PFSK-1 (cell line): Measurements from ENCODE around the gene ARHGAP19.

Source experiments
- FOXP2 ChIP-seq: optimal IDR thresholded peaks from 2 replicates; pipeline ENCODE3; 2011; ENCODE audit warnings: borderline replicate concordance, control low read depth, inconsistent platforms; ENCODE audit not compliant: insufficient read depth; ENCODE audit errors: extremely low read length, extremely low read depth
- POLR2AphosphoS5 ChIP-seq: IDR thresholded peaks from 2 replicates; pipeline ENCODE4 v1.6.1; 2012; ENCODE audit warnings: low read depth, mild to moderate bottlenecking, control low read depth, low read length, moderate library complexity
- REST ChIP-seq, 2 experiments: IDR thresholded peaks; 2 replicates each; pipeline versions ENCODE4 v1.6.1 to v1.8.0; 2011 to 2012; ENCODE audit warnings: low read depth in 2 of 2, low read length in 2 of 2, control low read depth in 1 of 2, inconsistent platforms in 1 of 2, mild to moderate bottlenecking in 1 of 2, moderate library complexity in 1 of 2; ENCODE audit not compliant: insufficient read depth in 1 of 2
- SIN3A ChIP-seq: IDR thresholded peaks from 2 replicates; pipeline ENCODE4 v1.6.1; 2012; ENCODE audit warnings: mild to moderate bottlenecking, low read length, moderate library complexity, borderline replicate concordance; ENCODE audit not compliant: insufficient read depth
- TAF1 ChIP-seq: IDR thresholded peaks from 2 replicates; pipeline ENCODE4 v1.6.1; 2012; ENCODE audit warnings: low read length, control low read depth, borderline replicate concordance; ENCODE audit not compliant: insufficient read depth

Gene ARHGAP19

GRCh38 chr10:97267671-97268070, 24.8 kb downstream of the ARHGAP19 start:
- TF ChIP-seq TAF1 = no peak
- no peak for TF ChIP-seq FOXP2
- TF ChIP-seq POLR2AphosphoS5 = no peak
- TF ChIP-seq SIN3A = no peak
- no peak for TF ChIP-seq REST (IDR thresholded peaks at IDR 0.05; ENCODE audit: insufficient read depth in 1 of 2, low read depth in 2 of 2, low read length in 2 of 2)

GRCh38 chr10:97263971-97264370, 28.5 kb downstream of the ARHGAP19 start:
- TF ChIP-seq SIN3A = no peak
- TF ChIP-seq REST (IDR thresholded peaks at IDR 0.05; ENCODE audit: insufficient read depth in 1 of 2, low read depth in 2 of 2, low read length in 2 of 2) = no peak
- TF ChIP-seq FOXP2 = no peak
- no peak for TF ChIP-seq TAF1
- no peak for TF ChIP-seq POLR2AphosphoS5

- TF ChIP-seq TAF1 = no peak
- no peak for TF ChIP-seq POLR2AphosphoS5
- TF ChIP-seq SIN3A = no peak
- no peak for TF ChIP-seq FOXP2
- TF ChIP-seq REST (IDR thresholded peaks at IDR 0.05; ENCODE audit: insufficient read depth in 1 of 2, low read depth in 2 of 2, low read length in 2 of 2) = no peak
Observed at GRCh38 chr10:97261656-97262055, 30.8 kb downstream of the ARHGAP19 start.

- TF ChIP-seq POLR2AphosphoS5 (no peak), TAF1 (no peak), SIN3A (no peak), REST (IDR thresholded peaks at IDR 0.05; ENCODE audit: insufficient read depth in 1 of 2, low read depth in 2 of 2, low read length in 2 of 2) (no peak), FOXP2 (no peak)
Observed at GRCh38 chr10:97261183-97261582, 31.3 kb downstream of the ARHGAP19 start.

GRCh38 chr10:97259119-97259518, 33.3 kb downstream of the ARHGAP19 start:
- TF ChIP-seq FOXP2 (no peak), SIN3A (no peak), POLR2AphosphoS5 (no peak), TAF1 (no peak), REST (IDR thresholded peaks at IDR 0.05; ENCODE audit: insufficient read depth in 1 of 2, low read depth in 2 of 2, low read length in 2 of 2) (no peak)
